Brain microvascular endothelial cell (primary cell): ENCODE measurements around the gene RAB5A.
A peak's percentile ranks its signal among the peaks of the same experiment; 100 is the strongest.

Experiments used
- DNase-seq: peaks from one replicate; pipeline ENCODE4 v3.0.0-alpha.2; 2020
- H3K27ac ChIP-seq: fragments of 250-450 bp; sonication (Bioruptor Pico); 2 replicates; pipeline ENCODE4 v1.5.1; 2020; ENCODE audit warnings: mild to moderate bottlenecking, moderate library complexity
- H3K27me3 ChIP-seq: fragments of 250-450 bp; sonication (Bioruptor Pico); replicated peaks from 2 replicates; pipeline ENCODE4 v1.5.1; 2020; ENCODE audit warnings: mild to moderate bottlenecking
- H3K36me3 ChIP-seq: fragments of 250-450 bp; sonication (Bioruptor Pico); replicated peaks from 2 replicates; pipeline ENCODE4 v1.5.1; 2020; ENCODE audit warnings: mild to moderate bottlenecking
- H3K4me3 ChIP-seq: 2 replicates; pipeline ENCODE4 v1.5.1; 2011; ENCODE audit warnings: low read depth, mild to moderate bottlenecking, control low read depth, low read length, moderate library complexity
- CTCF ChIP-seq: IDR thresholded peaks from 2 replicates; pipeline ENCODE4 v1.5.1; 2011; ENCODE audit warnings: low read depth, mild to moderate bottlenecking, moderate library complexity, low read length, control low read depth, inconsistent platforms; ENCODE audit errors: missing control alignments
- in situ Hi-C: cut with HindIII; loops from 2 replicates; pipeline ENCODE4 v1.10.0; 2017; ENCODE audit warnings: low sequenced_read_pairs, low pct_ligation_motif_present

RAB5A gene

GRCh38 chr3:19931767-19932188 is 15.1 kb upstream of the RAB5A start:
- in situ Hi-C loops: no loop called here
- TF ChIP-seq CTCF: no peak
- Histone ChIP-seq H3K27me3 (no peaks in the 10 kb centered on the region), H3K4me3 (no peak overlapping the region), H3K27ac (no peak overlapping the region), H3K36me3 (no peaks in the 10 kb centered on the region)
- DNase-seq: no peak

GRCh38 chr3:19932422-19932821 is 14.5 kb upstream of the RAB5A start:
- H3K27ac ChIP-seq: no peak overlapping the region
- H3K36me3 ChIP-seq: no peaks in the 10 kb centered on the region
- TF ChIP-seq CTCF: no peak
- H3K4me3 ChIP-seq: no peak overlapping the region
- no peak for DNase-seq
- H3K27me3 ChIP-seq: no peaks in the 10 kb centered on the region
- in situ Hi-C loops: no loop called here

- in situ Hi-C loops: no loop called here
- Histone ChIP-seq H3K27ac (no peak within 1 kb of the TSS), H3K36me3 (no peaks in the 10 kb centered on the region), H3K27me3 (no peaks in the 10 kb centered on the region), H3K4me3 (no peak within 1 kb of the TSS)
- DNase-seq: peak; percentile 15
- TF ChIP-seq CTCF: no peak
These were observed 12.8 kb upstream of the RAB5A start, which contains the start of gene EFHB for GRCh38 chr3:19934098-19934566. Gene EFHB, minus strand, starts transcription at chr3:19934217. Its CDS starts 199 bp downstream, at chr3:19934018.

GRCh38 chr3:19937459-19938294 is 9.2 kb upstream of the RAB5A start:
- Histone ChIP-seq H3K27me3 (no peaks in the 10 kb centered on the region), H3K4me3 (no peak overlapping the region), H3K27ac (peak overlapping the region; percentile 35), H3K36me3 (no peaks in the 10 kb centered on the region)
- in situ Hi-C loops: no loop called here
- TF ChIP-seq CTCF: no peak
- peak; percentile 58 for DNase-seq

GRCh38 chr3:19938295-19938627 is 8.6 kb upstream of the RAB5A start:
- H3K36me3 ChIP-seq: no peaks in the 10 kb centered on the region
- no peak for TF ChIP-seq CTCF
- no peak overlapping the region for H3K4me3 ChIP-seq
- in situ Hi-C loops: no loop called here
- DNase-seq: no peak
- H3K27me3 ChIP-seq: no peaks in the 10 kb centered on the region
- no peak overlapping the region for H3K27ac ChIP-seq
